Right lobe of liver (tissue), 6 donors: ENCODE data around the gene TSR3. TPM values are rescaled to one million over a fixed set of nuclear protein-coding genes. Genes with fewer than 3 reads are reported as not detected.

Experiments
- ATAC-seq, 4 donors: fragments of 200-7000 bp; cut with Tn5 transposase; one replicate each; pipeline ENCODE4 v1.9.1; 2020; ENCODE audit warnings: mild to moderate bottlenecking in 4 of 4, moderate library complexity in 4 of 4
- DNase-seq, 3 donors: peaks; one replicate each; pipeline ENCODE4 v3.0.0-alpha.2; 2020
- H3K27ac ChIP-seq, 3 donors: fragments of 200-600 bp; one replicate each; pipeline ENCODE4 v1.8.0; 2022
- H3K27me3 ChIP-seq, 2 donors: fragments of 200-600 bp; one replicate each; pipeline ENCODE4 v1.8.0; 2022
- H3K36me3 ChIP-seq, 4 donors: fragments of 200-600 bp; sonication (generic) in 1 of 4; one replicate each; pipeline versions ENCODE4 v1.5.1 to v1.8.0; 2017 to 2022; ENCODE audit warnings: control low read depth in 1 of 4
- H3K4me1 ChIP-seq, 4 donors: fragments of 200-600 bp; sonication (generic) in 1 of 4; one replicate each; pipeline versions ENCODE4 v1.5.1 to v1.8.0; 2017 to 2022; ENCODE audit warnings: control low read depth in 1 of 4
- H3K4me3 ChIP-seq, 3 donors: fragments of 200-600 bp; one replicate each; pipeline ENCODE4 v1.8.0; 2022
- H3K9me3 ChIP-seq, 4 donors: fragments of 200-600 bp; sonication (generic) in 1 of 4; one replicate each; pipeline versions ENCODE4 v1.5.1 to v1.8.0; 2017 to 2022; ENCODE audit warnings: control low read depth in 1 of 4
- POLR2A ChIP-seq: fragments of 450-650 bp; IDR thresholded peaks from one replicate; pipeline ENCODE4 v1.6.1; 2017; ENCODE audit warnings: antibody characterized with exemption, mild to moderate bottlenecking
- WGBS: methylation state at CpG from one replicate; pipeline ENCODE4 v1.1.6; 2018; ENCODE audit warnings: low coverage, low lambda C conversion rate; ENCODE audit not compliant: insufficient coverage; ENCODE audit errors: missing lambda C conversion rate; 5-methylcytosine and 5-hydroxymethylcytosine counted together
- intact Hi-C, 2 donors: fragments of 100-400 bp; cut with DNase I; formaldehyde crosslinking; loops; one replicate each; pipeline versions ENCODE4 v1.11.2 to v1.14.1; 2022
- total RNA-seq, 6 experiments: library from RNA; depleted of rRNA in 2 of 6; stranded (reverse); fragments of >200 nt in 2 of 6; fragmentation: NEBNext Ultra II Directional in 3 of 6; extraction: Animal tissue kit (Norgen Biotek cat#: 25700) in 3 of 6; gene quantifications; one replicate each; pipeline versions ENCODE4 v1.1.0 to v1.2.4, GENCODE V29; 2016 to 2023
- TF ChIP-seq, protein P1 (sequence below), 4 donors: fragments of 200-600 bp in 3 of 4; fragments of 450-650 bp in 1 of 4; IDR thresholded peaks; one replicate each; pipeline versions ENCODE4 v1.5.1 to v1.8.0; 2016 to 2022; ENCODE audit warnings: antibody characterized with exemption in 4 of 4, mild to moderate bottlenecking in 2 of 4
- donor health status: DM: no; HTN: yes; CAD: no.
- donor health status: DM: no; HTN: no; CAD: no.
- donor health status: DM: no; HTN: no; CAD: no.
- donor health status: DM: no; HTN: yes; CAD: no.
- donor health status: DM: no; HTN: yes; CAD: no.

The TSR3 gene
- total RNA-seq, 6 experiments from 2014 or later: 20.7 to 66.5 (median 24.5) TPM

GRCh38 chr16:1338855-1339675, 12.6 kb downstream of the TSR3 start:
- intact Hi-C loops: no loop called here
- H3K4me3 ChIP-seq: no peak overlapping the region
- H3K4me1 ChIP-seq: peaks cover 0 to 13% (median 6%) of the 10 kb centered on the region in 4 donors
- TF ChIP-seq, protein P1, sequence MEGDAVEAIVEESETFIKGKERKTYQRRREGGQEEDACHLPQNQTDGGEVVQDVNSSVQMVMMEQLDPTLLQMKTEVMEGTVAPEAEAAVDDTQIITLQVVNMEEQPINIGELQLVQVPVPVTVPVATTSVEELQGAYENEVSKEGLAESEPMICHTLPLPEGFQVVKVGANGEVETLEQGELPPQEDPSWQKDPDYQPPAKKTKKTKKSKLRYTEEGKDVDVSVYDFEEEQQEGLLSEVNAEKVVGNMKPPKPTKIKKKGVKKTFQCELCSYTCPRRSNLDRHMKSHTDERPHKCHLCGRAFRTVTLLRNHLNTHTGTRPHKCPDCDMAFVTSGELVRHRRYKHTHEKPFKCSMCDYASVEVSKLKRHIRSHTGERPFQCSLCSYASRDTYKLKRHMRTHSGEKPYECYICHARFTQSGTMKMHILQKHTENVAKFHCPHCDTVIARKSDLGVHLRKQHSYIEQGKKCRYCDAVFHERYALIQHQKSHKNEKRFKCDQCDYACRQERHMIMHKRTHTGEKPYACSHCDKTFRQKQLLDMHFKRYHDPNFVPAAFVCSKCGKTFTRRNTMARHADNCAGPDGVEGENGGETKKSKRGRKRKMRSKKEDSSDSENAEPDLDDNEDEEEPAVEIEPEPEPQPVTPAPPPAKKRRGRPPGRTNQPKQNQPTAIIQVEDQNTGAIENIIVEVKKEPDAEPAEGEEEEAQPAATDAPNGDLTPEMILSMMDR (IDR thresholded peaks at IDR 0.05): no peak
- TF ChIP-seq POLR2A: no peak
- H3K27me3 ChIP-seq: no peaks in the 10 kb centered on the region
- WGBS: 47% methylated on average over 10 of the region's 31 CpGs
- no peak for DNase-seq
- no peaks in the 10 kb centered on the region for H3K9me3 ChIP-seq
- H3K36me3 ChIP-seq: no peaks in the 10 kb centered on the region
- no peak for ATAC-seq
- no peak overlapping the region for H3K27ac ChIP-seq

DNA sequence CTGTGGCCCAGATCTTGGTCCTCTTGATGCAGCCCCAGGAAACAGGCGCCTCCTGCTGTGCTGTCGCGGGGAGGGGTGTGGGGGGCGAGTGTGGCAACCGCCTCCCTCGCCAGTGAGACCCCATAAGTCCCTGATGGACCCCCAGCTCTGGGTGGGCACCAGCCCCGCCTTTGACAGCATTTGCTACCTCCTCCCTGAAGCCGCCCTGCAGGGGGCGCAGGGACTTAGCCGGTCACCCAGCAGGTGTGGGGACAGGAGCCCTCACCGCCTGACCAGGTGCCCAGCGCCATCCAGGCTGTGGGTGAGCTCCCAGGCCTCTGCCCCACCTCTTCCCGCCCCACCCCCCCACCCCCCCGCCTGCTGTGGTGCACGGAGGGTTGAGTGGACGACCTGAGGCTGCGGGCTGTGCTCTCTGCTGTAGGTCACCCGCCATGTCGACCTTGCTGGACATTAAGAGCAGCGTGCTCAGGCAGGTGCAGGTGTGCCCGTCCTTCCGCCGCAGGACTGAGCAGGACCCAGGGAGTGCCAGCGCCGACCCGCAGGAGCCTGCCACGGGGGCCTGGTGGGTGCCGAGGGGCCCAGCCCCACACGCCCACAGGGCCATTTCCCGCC, 13.5 kb downstream of the TSR3 start:
- ATAC-seq: no peak

GRCh38 chr16:1337486-1337885, 14.2 kb downstream of the TSR3 start:
- no peak overlapping the region for H3K4me3 ChIP-seq
- intact Hi-C loops: no loop called here

More for the DNA sequence above, 13.5 kb downstream of the TSR3 start:
- peaks cover 0 to 11% (median 2%) of the 10 kb centered on the region in 4 donors for H3K4me1 ChIP-seq
- peak in 1 of 3 donors; percentile 70 for DNase-seq
- H3K27ac ChIP-seq: no peak overlapping the region
- no peaks in the 10 kb centered on the region for H3K36me3 ChIP-seq
- TF ChIP-seq, protein P1 (IDR thresholded peaks at IDR 0.05): peak; percentile 32 to 56 (median 52)
- no peak for TF ChIP-seq POLR2A
- H3K9me3 ChIP-seq: no peaks in the 10 kb centered on the region
- WGBS: 40% methylated on average over 1 of the region's 30 CpGs
- intact Hi-C loops: no loop called here
- H3K4me3 ChIP-seq: no peak overlapping the region
- H3K27me3 ChIP-seq: peaks cover 0 to under 1% of the 10 kb centered on the region in 2 donors

GRCh38 chr16:1336619-1337018, 15.1 kb downstream of the TSR3 start:
- no peak for ATAC-seq
- no peak for DNase-seq

More at GRCh38 chr16:1337486-1337885, 14.2 kb downstream of the TSR3 start:
- no CpG with 5 or more reads among the region's 9 CpGs for WGBS
- Histone ChIP-seq H3K27me3 (peaks cover 0 to 8% of the 10 kb centered on the region in 2 donors), H3K4me1 (peaks cover 0 to 13% (median 2%) of the 10 kb centered on the region in 4 donors), H3K9me3 (no peaks in the 10 kb centered on the region), H3K27ac (no peak overlapping the region), H3K36me3 (no peaks in the 10 kb centered on the region)
- no peak for DNase-seq
- no peak for ATAC-seq
- TF ChIP-seq, protein P1 (IDR thresholded peaks at IDR 0.05): no peak
- no peak for TF ChIP-seq POLR2A

More at GRCh38 chr16:1336619-1337018, 15.1 kb downstream of the TSR3 start:
- WGBS: 20% methylated on average over 1 of the region's 15 CpGs
- Histone ChIP-seq H3K27me3 (peaks cover 0 to 8% of the 10 kb centered on the region in 2 donors), H3K9me3 (no peaks in the 10 kb centered on the region), H3K27ac (no peak overlapping the region), H3K36me3 (no peaks in the 10 kb centered on the region), H3K4me1 (peaks cover 0 to 19% (median 6%) of the 10 kb centered on the region in 4 donors), H3K4me3 (no peak overlapping the region)
- intact Hi-C loops: no loop called here
- TF ChIP-seq, protein P1 (IDR thresholded peaks at IDR 0.05): no peak
- no peak for TF ChIP-seq POLR2A
